Mesendoderm (in vitro differentiated cells): ENCODE results near the gene OSBPL8.
A peak's percentile ranks its signal among the peaks of the same experiment; 100 is the strongest.

Experiments used
- DNase-seq: peaks from one replicate; pipeline ENCODE4 v3.0.0; 2013
- H2AK5ac ChIP-seq: 2 replicates; pipeline ENCODE4 v1.6.1; 2013; ENCODE audit warnings: low read length, inconsistent platforms
- H2BK120ac ChIP-seq: 2 replicates; pipeline ENCODE4 v1.6.1; 2013; ENCODE audit warnings: low read depth, mild to moderate bottlenecking, low read length, moderate library complexity, mixed read lengths
- H2BK15ac ChIP-seq: replicated peaks from 2 replicates; pipeline ENCODE4 v1.6.1; 2013; ENCODE audit warnings: low read depth, mild to moderate bottlenecking, moderate library complexity
- H2BK5ac ChIP-seq: 2 replicates; pipeline ENCODE4 v1.6.1; 2013; ENCODE audit warnings: low read length, inconsistent platforms
- H3K18ac ChIP-seq: 2 replicates; pipeline ENCODE4 v1.6.1; 2013; ENCODE audit warnings: mild to moderate bottlenecking, low read length, mixed read lengths
- H3K23ac ChIP-seq: one replicate; pipeline ENCODE4 v1.6.1; 2013; ENCODE audit warnings: low read length
- H3K27ac ChIP-seq: 2 replicates; pipeline ENCODE4 v1.5.1; 2013; ENCODE audit warnings: low read depth, mild to moderate bottlenecking, inconsistent platforms, low read length, moderate library complexity
- H3K27me3 ChIP-seq: 2 replicates; pipeline ENCODE4 v1.6.1; 2013; ENCODE audit warnings: low read length, control low read depth, mild to moderate bottlenecking, inconsistent platforms; ENCODE audit not compliant: insufficient read depth, poor library complexity
- H3K36me3 ChIP-seq: 2 replicates; pipeline ENCODE4 v1.6.1; 2013; ENCODE audit warnings: low read length, inconsistent platforms; ENCODE audit not compliant: control insufficient read depth, insufficient read depth
- H3K4ac ChIP-seq: one replicate; pipeline ENCODE4 v1.6.1; 2013; ENCODE audit warnings: low read depth, mild to moderate bottlenecking, low read length, moderate library complexity
- H3K4me1 ChIP-seq: 2 replicates; pipeline ENCODE4 v1.6.1; 2013; ENCODE audit warnings: low read depth, low read length, inconsistent platforms; ENCODE audit not compliant: control insufficient read depth
- H3K4me2 ChIP-seq: 2 replicates; pipeline ENCODE4 v1.6.1; 2013; ENCODE audit warnings: low read length
- H3K4me3 ChIP-seq: 2 replicates; pipeline ENCODE4 v1.5.1; 2013; ENCODE audit warnings: mild to moderate bottlenecking, low read length
- H3K56ac ChIP-seq: one replicate; pipeline ENCODE4 v1.6.1; 2013; ENCODE audit warnings: low read length
- H3K79me1 ChIP-seq: 2 replicates; pipeline ENCODE4 v1.6.1; 2013; ENCODE audit warnings: low read length, inconsistent platforms
- H3K79me2 ChIP-seq: 2 replicates; pipeline ENCODE4 v1.6.1; 2013; ENCODE audit warnings: mild to moderate bottlenecking, low read length; ENCODE audit not compliant: control insufficient read depth, insufficient read depth
- H3K9ac ChIP-seq: 2 replicates; pipeline ENCODE4 v1.6.1; 2013; ENCODE audit warnings: low read length, inconsistent platforms
- H4K5ac ChIP-seq: one replicate; pipeline ENCODE4 v1.6.1; 2013; ENCODE audit warnings: low read length
- H4K8ac ChIP-seq: one replicate; pipeline ENCODE4 v1.6.1; 2013; ENCODE audit warnings: low read depth, mild to moderate bottlenecking, control low read depth, low read length, moderate library complexity
- WGBS: extraction: QIAGEN DNeasy Blood & Tissue Kit; methylation state at CpG from one replicate; pipeline ENCODE4 v1.1.7; 2013; ENCODE audit warnings: low lambda C conversion rate, missing lambda C conversion rate; ENCODE audit not compliant: insufficient coverage; ENCODE audit errors: extremely low coverage; 5-methylcytosine and 5-hydroxymethylcytosine counted together

The OSBPL8 gene

GRCh38 chr12:76548222-76548837 is 11.2 kb downstream of the OSBPL8 start:
- no peak overlapping the region for H2BK120ac ChIP-seq
- no peak overlapping the region for H2BK15ac ChIP-seq
- no peak overlapping the region for H4K8ac ChIP-seq
- H4K5ac ChIP-seq = no peak overlapping the region
- H3K4me3 ChIP-seq = no peak overlapping the region
- no peak overlapping the region for H3K4me2 ChIP-seq
- no peak overlapping the region for H2AK5ac ChIP-seq
- no peak overlapping the region for H2BK5ac ChIP-seq
- H3K23ac ChIP-seq = no peak overlapping the region
- no peak overlapping the region for H3K18ac ChIP-seq
- peaks cover 27% of the 10 kb centered on the region for H3K79me2 ChIP-seq
- no peak overlapping the region for H3K56ac ChIP-seq
- peak; percentile 65 for DNase-seq
- H3K4ac ChIP-seq = no peak overlapping the region
- H3K27ac ChIP-seq = no peak overlapping the region
- WGBS = no CpG with 5 or more reads among the region's 3 CpGs
- H3K9ac ChIP-seq = no peak overlapping the region
- H3K4me1 ChIP-seq = peaks cover 1% of the 10 kb centered on the region
- peaks cover 5% of the 10 kb centered on the region for H3K79me1 ChIP-seq
- H3K36me3 ChIP-seq = no peaks in the 10 kb centered on the region
- no peaks in the 10 kb centered on the region for H3K27me3 ChIP-seq

- no peak overlapping the region for H2AK5ac ChIP-seq
- no peak overlapping the region for H4K5ac ChIP-seq
- no peak overlapping the region for H2BK15ac ChIP-seq
- peaks cover 4% of the 10 kb centered on the region for H3K79me1 ChIP-seq
- H3K18ac ChIP-seq = no peak overlapping the region
- no peak overlapping the region for H3K4me2 ChIP-seq
- no peak overlapping the region for H3K23ac ChIP-seq
- no CpG with 5 or more reads among the region's 1 CpG for WGBS
- no peak overlapping the region for H3K4ac ChIP-seq
- peaks cover 24% of the 10 kb centered on the region for H3K79me2 ChIP-seq
- H2BK5ac ChIP-seq = no peak overlapping the region
- no peaks in the 10 kb centered on the region for H3K27me3 ChIP-seq
- no peaks in the 10 kb centered on the region for H3K36me3 ChIP-seq
- H3K27ac ChIP-seq = no peak overlapping the region
- H3K56ac ChIP-seq = no peak overlapping the region
- no peak for DNase-seq
- peaks cover under 1% of the 10 kb centered on the region for H3K4me1 ChIP-seq
- H2BK120ac ChIP-seq = no peak overlapping the region
- H4K8ac ChIP-seq = no peak overlapping the region
- H3K4me3 ChIP-seq = no peak overlapping the region
- H3K9ac ChIP-seq = no peak overlapping the region
Observed at GRCh38 chr12:76547526-76547925, 12.0 kb downstream of the OSBPL8 start.

- DNase-seq = no peak
- peaks cover 24% of the 10 kb centered on the region for H3K79me2 ChIP-seq
- H2BK120ac ChIP-seq = no peak overlapping the region
- peaks cover 6% of the 10 kb centered on the region for H3K79me1 ChIP-seq
- no peak overlapping the region for H2BK15ac ChIP-seq
- H3K4me2 ChIP-seq = no peak overlapping the region
- H3K18ac ChIP-seq = no peak overlapping the region
- no peaks in the 10 kb centered on the region for H3K36me3 ChIP-seq
- H3K4ac ChIP-seq = no peak overlapping the region
- H4K5ac ChIP-seq = no peak overlapping the region
- H3K9ac ChIP-seq = no peak overlapping the region
- H4K8ac ChIP-seq = no peak overlapping the region
- no peak overlapping the region for H3K4me3 ChIP-seq
- no CpG with 5 or more reads among the region's 3 CpGs for WGBS
- H3K27ac ChIP-seq = no peak overlapping the region
- no peak overlapping the region for H2AK5ac ChIP-seq
- H3K56ac ChIP-seq = no peak overlapping the region
- H3K23ac ChIP-seq = no peak overlapping the region
- no peak overlapping the region for H2BK5ac ChIP-seq
- no peaks in the 10 kb centered on the region for H3K4me1 ChIP-seq
- no peaks in the 10 kb centered on the region for H3K27me3 ChIP-seq
Observed at GRCh38 chr12:76546889-76547288, 12.7 kb downstream of the OSBPL8 start.

GRCh38 chr12:76545486-76545885 is 14.1 kb downstream of the OSBPL8 start:
- H3K56ac ChIP-seq = no peak overlapping the region
- no peak overlapping the region for H4K8ac ChIP-seq
- H2BK120ac ChIP-seq = no peak overlapping the region
- no peaks in the 10 kb centered on the region for H3K27me3 ChIP-seq
- H3K18ac ChIP-seq = no peak overlapping the region
- no peak overlapping the region for H3K9ac ChIP-seq
- H3K79me2 ChIP-seq = peaks cover 19% of the 10 kb centered on the region
- H3K27ac ChIP-seq = no peak overlapping the region
- no peak overlapping the region for H3K23ac ChIP-seq
- no peak overlapping the region for H3K4me2 ChIP-seq
- no peaks in the 10 kb centered on the region for H3K4me1 ChIP-seq
- no peak overlapping the region for H2AK5ac ChIP-seq
- no peaks in the 10 kb centered on the region for H3K36me3 ChIP-seq
- H3K4ac ChIP-seq = no peak overlapping the region
- no peak for DNase-seq
- no peak overlapping the region for H4K5ac ChIP-seq
- H2BK15ac ChIP-seq = no peak overlapping the region
- WGBS = no CpG with 5 or more reads among the region's 1 CpG
- no peak overlapping the region for H3K4me3 ChIP-seq
- H3K79me1 ChIP-seq = peaks cover 7% of the 10 kb centered on the region
- no peak overlapping the region for H2BK5ac ChIP-seq

GRCh38 chr12:76544601-76545261 is 14.8 kb downstream of the OSBPL8 start:
- no peak overlapping the region for H3K56ac ChIP-seq
- H3K4me3 ChIP-seq = no peak overlapping the region
- H4K8ac ChIP-seq = no peak overlapping the region
- H4K5ac ChIP-seq = no peak overlapping the region
- DNase-seq = no peak
- H3K23ac ChIP-seq = no peak overlapping the region
- no peak overlapping the region for H2BK120ac ChIP-seq
- H3K36me3 ChIP-seq = no peaks in the 10 kb centered on the region
- no peak overlapping the region for H3K27ac ChIP-seq
- H3K79me2 ChIP-seq = peaks cover 17% of the 10 kb centered on the region
- peaks cover 1% of the 10 kb centered on the region for H3K4me1 ChIP-seq
- H3K4ac ChIP-seq = no peak overlapping the region
- peaks cover 7% of the 10 kb centered on the region for H3K79me1 ChIP-seq
- H2BK15ac ChIP-seq = no peak overlapping the region
- no peak overlapping the region for H2AK5ac ChIP-seq
- H3K27me3 ChIP-seq = no peaks in the 10 kb centered on the region
- no peak overlapping the region for H3K4me2 ChIP-seq
- H3K18ac ChIP-seq = no peak overlapping the region
- H3K9ac ChIP-seq = no peak overlapping the region
- no CpG with 5 or more reads among the region's 4 CpGs for WGBS
- no peak overlapping the region for H2BK5ac ChIP-seq
